VCaP (cell line): ENCODE results near the gene GOLIM4.
A peak's percentile ranks its signal among the peaks of the same experiment; 100 is the strongest.

Experiments
- H3K27ac ChIP-seq: fragments of 450-650 bp; 2 replicates; pipeline ENCODE4 v1.5.1; 2017
- CTCF ChIP-seq: fragments of 450-650 bp; conservative IDR thresholded peaks from 2 replicates; pipeline ENCODE4 v1.5.1; 2017; ENCODE audit warnings: mild to moderate bottlenecking, moderate library complexity

Gene GOLIM4

DNA sequence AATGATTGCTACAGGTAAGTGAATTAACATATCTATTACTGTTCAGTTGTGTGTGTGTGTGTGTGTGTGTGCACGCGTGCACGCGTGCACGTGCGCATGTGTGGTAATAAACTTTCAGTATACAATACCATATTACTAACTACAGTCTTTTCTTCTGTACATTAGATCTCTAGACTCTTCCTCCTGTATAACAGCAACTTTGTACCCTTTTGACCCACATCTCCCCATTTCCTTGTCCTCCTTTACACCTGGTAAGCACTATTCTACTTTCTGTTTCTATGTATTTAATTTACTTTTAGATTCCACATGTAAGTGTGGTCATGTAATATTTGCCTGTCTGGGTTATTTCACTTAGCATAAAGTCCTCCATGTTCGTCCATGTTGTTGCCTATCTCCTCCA is 29.1 kb upstream of the GOLIM4 start:
- no peak for TF ChIP-seq CTCF
- no peak overlapping the region for H3K27ac ChIP-seq

DNA sequence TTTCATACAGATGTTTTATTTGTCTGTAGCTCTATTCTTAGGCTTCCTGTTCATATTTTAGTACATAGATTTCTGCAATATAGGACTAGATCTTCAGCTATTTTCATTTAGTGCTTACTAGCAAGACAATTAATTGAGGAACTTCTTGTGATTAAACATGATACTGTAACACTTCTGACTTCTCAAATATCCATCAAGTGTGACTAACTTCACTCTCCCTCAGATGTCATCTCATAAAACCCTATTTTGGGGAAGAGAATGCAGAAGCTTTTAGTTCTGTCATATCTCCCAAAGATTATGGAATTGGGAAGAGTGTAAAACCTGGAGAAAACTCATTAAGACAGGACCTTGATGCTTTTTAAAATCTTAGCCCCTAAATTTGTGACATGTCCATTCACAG is 28.6 kb upstream of the GOLIM4 start:
- no peak overlapping the region for H3K27ac ChIP-seq
- no peak for TF ChIP-seq CTCF

GRCh38 chr3:168123201-168124176 is 27.8 kb upstream of the GOLIM4 start:
- TF ChIP-seq CTCF = no peak
- H3K27ac ChIP-seq = no peak overlapping the region

- H3K27ac ChIP-seq = no peak overlapping the region
- TF ChIP-seq CTCF = no peak
Observed at GRCh38 chr3:168121184-168122017, 25.7 kb upstream of the GOLIM4 start.

- TF ChIP-seq CTCF = no peak
- H3K27ac ChIP-seq = no peak overlapping the region
Observed at GRCh38 chr3:168117853-168118313, 22.2 kb upstream of the GOLIM4 start.

- TF ChIP-seq CTCF = no peak
- 0 out of 2 replicates have a peak overlapping the region, but pooled peaks have one; percentile 11 for H3K27ac ChIP-seq
Observed at GRCh38 chr3:168117059-168117458, 21.3 kb upstream of the GOLIM4 start.

- no peak for TF ChIP-seq CTCF
- H3K27ac ChIP-seq = 0 out of 2 replicates have a peak overlapping the region, but pooled peaks have one; percentile 11
Observed at GRCh38 chr3:168116279-168116678, 20.6 kb upstream of the GOLIM4 start.
